HepG2 (cell line): Measurements from ENCODE around the gene DHX16. TPM values are rescaled to one million over a fixed set of nuclear protein-coding genes. Genes with fewer than 3 reads are reported as not detected.

Experiments
- BORCS8-MEF2B ChIP-seq: sonication (generic); formaldehyde crosslinking; IDR thresholded peaks from 2 replicates; pipeline ENCODE4 v1.8.0; 2022; ENCODE audit warnings: mild to moderate bottlenecking, missing genetic modification reagents
- DMAP1 ChIP-seq: IDR thresholded peaks from 2 replicates; pipeline ENCODE4 v1.6.1; 2016
- ETV5 ChIP-seq: IDR thresholded peaks from 2 replicates; pipeline ENCODE4 v1.6.1; 2018; ENCODE audit warnings: missing biosample characterization, missing genetic modification reagents, inconsistent platforms, borderline replicate concordance
- FLYWCH1 ChIP-seq: sonication (generic); formaldehyde crosslinking; IDR thresholded peaks from 2 replicates; pipeline ENCODE4 v1.8.1; 2023; ENCODE audit warnings: mild to moderate bottlenecking, missing genetic modification reagents
- FOXK2 ChIP-seq: fragments of 450-650 bp; IDR thresholded peaks from 2 replicates; pipeline ENCODE4 v1.6.1; 2016
- FOXO1 ChIP-seq: sonication (generic); formaldehyde crosslinking; IDR thresholded peaks from 2 replicates; pipeline ENCODE4 v1.4.0; 2020; ENCODE audit warnings: missing genetic modification reagents
- ZFP82 ChIP-seq: sonication (generic); formaldehyde crosslinking; IDR thresholded peaks from 2 replicates; pipeline ENCODE4 v1.5.1; 2020; ENCODE audit warnings: mild to moderate bottlenecking, missing genetic modification reagents, borderline replicate concordance
- ZFX ChIP-seq: sonication (generic); formaldehyde crosslinking; IDR thresholded peaks from 2 replicates; pipeline ENCODE4 v1.4.0; 2020; ENCODE audit warnings: mild to moderate bottlenecking, low read depth, missing genetic modification reagents, moderate library complexity
- ZNF274 ChIP-seq: sonication (generic); formaldehyde crosslinking; IDR thresholded peaks from 2 replicates; pipeline ENCODE4 v1.5.1; 2020; ENCODE audit warnings: mild to moderate bottlenecking, missing genetic modification reagents
- ZNF335 ChIP-seq: sonication (generic); formaldehyde crosslinking; IDR thresholded peaks from 2 replicates; pipeline ENCODE4 v1.4.0; 2020; ENCODE audit warnings: missing genetic modification reagents
- ZNF543 ChIP-seq: sonication (generic); formaldehyde crosslinking; IDR thresholded peaks from 2 replicates; pipeline ENCODE4 v1.4.0; 2020; ENCODE audit warnings: mild to moderate bottlenecking, missing genetic modification reagents
- ZNF598 ChIP-seq: sonication (generic); formaldehyde crosslinking; IDR thresholded peaks from 2 replicates; pipeline ENCODE4 v1.5.1; 2020; ENCODE audit warnings: mild to moderate bottlenecking, missing genetic modification reagents, borderline replicate concordance
- ZNF777 ChIP-seq: sonication (generic); formaldehyde crosslinking; IDR thresholded peaks from 2 replicates; pipeline ENCODE4 v1.4.0; 2020; ENCODE audit warnings: missing genetic modification reagents
- polyA plus RNA-seq, 8 experiments: library from polyadenylated mRNA; depleted of rRNA in 3 of 8; stranded (reverse) in 7 of 8; unstranded in 1 of 8; fragments of >200 nt; fragmentation: Illumina TruSeq in 4 of 8; extraction: Trizol in 4 of 8; gene quantifications; 2 replicates each; pipeline versions ENCODE4 v1.2.1 to v1.2.3, GENCODE V29; 2011 to 2016; ENCODE audit warnings: low read depth in 4 of 8, missing spikeins in 1 of 8, mixed read lengths in 1 of 8; ENCODE audit not compliant: insufficient read depth in 1 of 8
- total RNA-seq, 5 experiments: library from RNA; depleted of rRNA; stranded (reverse); fragments of >200 nt; fragmentation: Illumina TruSeq; extraction: Trizol; gene quantifications; 2 replicates each; pipeline ENCODE4 v1.2.3, GENCODE V29; 2016; ENCODE audit warnings: low read depth in 1 of 5
- TF ChIP-seq, protein P1 (sequence below): sonication (generic); formaldehyde crosslinking; IDR thresholded peaks from 2 replicates; pipeline ENCODE4 v1.5.1; 2020; ENCODE audit warnings: mild to moderate bottlenecking, missing genetic modification reagents
- TF ChIP-seq, protein P2 (sequence below): sonication (generic); formaldehyde crosslinking; IDR thresholded peaks from 2 replicates; pipeline ENCODE4 v1.4.0; 2020; ENCODE audit warnings: missing genetic modification reagents
- TF ChIP-seq, protein P3 (sequence below): IDR thresholded peaks from 2 replicates; pipeline ENCODE4 v1.6.1; 2016; ENCODE audit warnings: missing genetic modification reagents, missing compliant biosample characterization
- TF ChIP-seq, protein P4 (sequence below): sonication (generic); formaldehyde crosslinking; IDR thresholded peaks from 2 replicates; pipeline ENCODE4 v1.5.1; 2020; ENCODE audit warnings: mild to moderate bottlenecking, missing genetic modification reagents, borderline replicate concordance

The DHX16 gene
- total and polyA plus RNA-seq, 2 of the 13 experiments (the other 11 are each of a cell fraction or from before 2014, with no cell fraction given) = 57.0 to 58.5 TPM

DNA sequence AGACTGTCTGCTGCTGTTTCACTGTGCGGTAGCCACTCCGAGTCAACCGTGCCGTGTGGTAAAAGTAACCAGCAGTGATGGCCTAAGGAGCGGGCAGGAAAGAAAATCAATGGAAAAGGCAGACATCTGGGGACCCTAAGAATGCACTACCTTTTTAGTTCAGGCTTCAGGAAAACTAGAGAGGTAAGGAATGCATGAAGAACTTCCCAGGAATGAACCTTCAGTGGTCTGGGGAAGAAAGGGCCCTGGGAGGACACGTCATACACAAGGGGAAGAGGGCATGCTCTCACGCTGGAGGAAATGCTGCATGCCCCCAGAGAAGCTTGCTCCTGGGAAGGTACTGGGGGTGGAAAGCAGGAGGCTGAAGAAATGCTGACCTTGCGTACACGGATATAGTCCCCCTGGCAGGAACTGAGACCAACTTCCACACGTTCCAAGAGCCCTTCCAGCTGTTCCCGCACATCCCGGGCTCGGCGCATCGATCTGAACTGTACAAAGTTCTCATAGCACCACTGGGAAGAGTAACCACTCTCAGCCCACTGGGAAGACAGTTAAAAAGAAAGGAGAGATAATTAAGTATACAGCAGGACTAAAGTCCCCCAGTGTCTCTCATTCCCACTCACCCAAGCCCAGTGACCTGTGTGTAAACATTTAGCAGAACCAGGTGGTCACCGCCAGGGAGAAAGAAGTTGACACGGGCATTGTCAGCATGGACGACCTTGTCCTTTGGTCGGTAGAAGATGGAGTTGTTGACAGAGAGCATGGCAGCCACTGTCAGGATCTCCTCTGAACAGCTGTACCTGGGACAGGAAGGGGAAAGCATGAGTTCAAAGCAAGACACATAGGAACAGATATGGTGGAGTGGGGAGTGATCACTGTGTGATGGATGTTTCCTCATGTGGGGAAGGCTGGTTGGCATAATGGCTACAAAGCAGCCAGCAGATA is 17.7 kb downstream of the DHX16 start (continued):
- TF ChIP-seq, protein P1, sequence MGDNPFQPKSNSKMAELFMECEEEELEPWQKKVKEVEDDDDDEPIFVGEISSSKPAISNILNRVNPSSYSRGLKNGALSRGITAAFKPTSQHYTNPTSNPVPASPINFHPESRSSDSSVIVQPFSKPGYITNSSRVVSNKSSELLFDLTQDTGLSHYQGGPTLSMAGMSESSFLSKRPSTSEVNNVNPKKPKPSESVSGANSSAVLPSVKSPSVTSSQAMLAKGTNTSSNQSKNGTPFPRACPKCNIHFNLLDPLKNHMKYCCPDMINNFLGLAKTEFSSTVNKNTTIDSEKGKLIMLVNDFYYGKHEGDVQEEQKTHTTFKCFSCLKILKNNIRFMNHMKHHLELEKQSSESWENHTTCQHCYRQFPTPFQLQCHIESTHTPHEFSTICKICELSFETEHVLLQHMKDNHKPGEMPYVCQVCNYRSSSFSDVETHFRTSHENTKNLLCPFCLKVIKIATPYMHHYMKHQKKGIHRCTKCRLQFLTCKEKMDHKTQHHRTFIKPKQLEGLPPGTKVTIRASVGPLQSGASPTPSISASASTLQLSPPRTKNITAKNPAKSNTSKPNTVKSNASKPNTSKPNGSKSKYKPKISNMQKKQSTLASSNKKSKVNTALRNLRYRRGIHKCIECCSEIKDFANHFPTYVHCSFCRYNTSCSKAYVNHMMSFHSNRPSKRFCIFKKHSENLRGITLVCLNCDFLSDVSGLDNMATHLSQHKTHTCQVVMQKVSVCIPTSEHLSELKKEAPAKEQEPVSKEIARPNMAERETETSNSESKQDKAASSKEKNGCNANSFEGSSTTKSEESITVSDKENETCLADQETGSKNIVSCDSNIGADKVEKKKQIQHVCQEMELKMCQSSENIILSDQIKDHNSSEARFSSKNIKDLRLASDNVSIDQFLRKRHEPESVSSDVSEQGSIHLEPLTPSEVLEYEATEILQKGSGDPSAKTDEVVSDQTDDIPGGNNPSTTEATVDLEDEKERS (CRISPR knock-in tag) = peak; percentile 25; the same call in 1 of the 2 replicates
- TF ChIP-seq ZNF598 (CRISPR knock-in tag) (peak; percentile 49; the same call in 1 of the 2 replicates), ZFX (peak; percentile 68), ZNF274 (CRISPR knock-in tag) (peak; percentile 86), FOXK2 (peak; percentile 95), FLYWCH1 (CRISPR knock-in tag) (no peak), ZNF777 (no peak), FOXO1 (peak; percentile 99), ZFP82 (CRISPR knock-in tag) (no peak), DMAP1 (peak; percentile 94), BORCS8-MEF2B (peak; percentile 90), ZNF543 (CRISPR knock-in tag) (no peak), ZNF335 (CRISPR knock-in tag) (peak; percentile 40; the same call in 1 of the 2 replicates), ETV5 (CRISPR knock-in tag) (peak; percentile 93)
- TF ChIP-seq, protein P2, sequence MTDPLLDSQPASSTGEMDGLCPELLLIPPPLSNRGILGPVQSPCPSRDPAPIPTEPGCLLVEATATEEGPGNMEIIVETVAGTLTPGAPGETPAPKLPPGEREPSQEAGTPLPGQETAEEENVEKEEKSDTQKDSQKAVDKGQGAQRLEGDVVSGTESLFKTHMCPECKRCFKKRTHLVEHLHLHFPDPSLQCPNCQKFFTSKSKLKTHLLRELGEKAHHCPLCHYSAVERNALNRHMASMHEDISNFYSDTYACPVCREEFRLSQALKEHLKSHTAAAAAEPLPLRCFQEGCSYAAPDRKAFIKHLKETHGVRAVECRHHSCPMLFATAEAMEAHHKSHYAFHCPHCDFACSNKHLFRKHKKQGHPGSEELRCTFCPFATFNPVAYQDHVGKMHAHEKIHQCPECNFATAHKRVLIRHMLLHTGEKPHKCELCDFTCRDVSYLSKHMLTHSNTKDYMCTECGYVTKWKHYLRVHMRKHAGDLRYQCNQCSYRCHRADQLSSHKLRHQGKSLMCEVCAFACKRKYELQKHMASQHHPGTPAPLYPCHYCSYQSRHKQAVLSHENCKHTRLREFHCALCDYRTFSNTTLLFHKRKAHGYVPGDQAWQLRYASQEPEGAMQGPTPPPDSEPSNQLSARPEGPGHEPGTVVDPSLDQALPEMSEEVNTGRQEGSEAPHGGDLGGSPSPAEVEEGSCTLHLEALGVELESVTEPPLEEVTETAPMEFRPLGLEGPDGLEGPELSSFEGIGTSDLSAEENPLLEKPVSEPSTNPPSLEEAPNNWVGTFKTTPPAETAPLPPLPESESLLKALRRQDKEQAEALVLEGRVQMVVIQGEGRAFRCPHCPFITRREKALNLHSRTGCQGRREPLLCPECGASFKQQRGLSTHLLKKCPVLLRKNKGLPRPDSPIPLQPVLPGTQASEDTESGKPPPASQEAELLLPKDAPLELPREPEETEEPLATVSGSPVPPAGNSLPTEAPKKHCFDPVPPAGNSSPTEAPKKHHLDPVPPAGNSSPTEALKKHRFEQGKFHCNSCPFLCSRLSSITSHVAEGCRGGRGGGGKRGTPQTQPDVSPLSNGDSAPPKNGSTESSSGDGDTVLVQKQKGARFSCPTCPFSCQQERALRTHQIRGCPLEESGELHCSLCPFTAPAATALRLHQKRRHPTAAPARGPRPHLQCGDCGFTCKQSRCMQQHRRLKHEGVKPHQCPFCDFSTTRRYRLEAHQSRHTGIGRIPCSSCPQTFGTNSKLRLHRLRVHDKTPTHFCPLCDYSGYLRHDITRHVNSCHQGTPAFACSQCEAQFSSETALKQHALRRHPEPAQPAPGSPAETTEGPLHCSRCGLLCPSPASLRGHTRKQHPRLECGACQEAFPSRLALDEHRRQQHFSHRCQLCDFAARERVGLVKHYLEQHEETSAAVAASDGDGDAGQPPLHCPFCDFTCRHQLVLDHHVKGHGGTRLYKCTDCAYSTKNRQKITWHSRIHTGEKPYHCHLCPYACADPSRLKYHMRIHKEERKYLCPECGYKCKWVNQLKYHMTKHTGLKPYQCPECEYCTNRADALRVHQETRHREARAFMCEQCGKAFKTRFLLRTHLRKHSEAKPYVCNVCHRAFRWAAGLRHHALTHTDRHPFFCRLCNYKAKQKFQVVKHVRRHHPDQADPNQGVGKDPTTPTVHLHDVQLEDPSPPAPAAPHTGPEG (CRISPR knock-in tag) = no peak
- TF ChIP-seq, protein P3, sequence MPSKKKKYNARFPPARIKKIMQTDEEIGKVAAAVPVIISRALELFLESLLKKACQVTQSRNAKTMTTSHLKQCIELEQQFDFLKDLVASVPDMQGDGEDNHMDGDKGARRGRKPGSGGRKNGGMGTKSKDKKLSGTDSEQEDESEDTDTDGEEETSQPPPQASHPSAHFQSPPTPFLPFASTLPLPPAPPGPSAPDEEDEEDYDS = peak; percentile 32; the same call in 1 of the 2 replicates
- TF ChIP-seq, protein P4, sequence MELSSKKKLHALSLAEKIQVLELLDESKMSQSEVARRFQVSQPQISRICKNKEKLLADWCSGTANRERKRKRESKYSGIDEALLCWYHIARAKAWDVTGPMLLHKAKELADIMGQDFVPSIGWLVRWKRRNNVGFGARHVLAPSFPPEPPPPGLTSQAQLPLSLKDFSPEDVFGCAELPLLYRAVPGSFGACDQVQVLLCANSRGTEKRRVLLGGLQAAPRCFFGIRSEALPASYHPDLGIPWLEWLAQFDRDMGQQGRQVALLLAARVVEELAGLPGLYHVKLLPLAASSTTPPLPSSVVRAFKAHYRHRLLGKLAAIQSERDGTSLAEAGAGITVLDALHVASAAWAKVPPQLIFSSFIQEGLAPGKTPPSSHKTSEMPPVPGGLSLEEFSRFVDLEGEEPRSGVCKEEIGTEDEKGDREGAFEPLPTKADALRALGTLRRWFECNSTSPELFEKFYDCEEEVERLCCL (CRISPR knock-in tag) = no peak
